ENCODE data around the gene PTDSS2. TPM values are rescaled to one million over a fixed set of nuclear protein-coding genes. Genes with fewer than 3 reads are reported as not detected.

The PTDSS2 gene
- polyA plus RNA-seq, 2 of the 4 experiments (the other 2 are of a cell fraction) = 23.4 to 38.9 TPM

DNA sequence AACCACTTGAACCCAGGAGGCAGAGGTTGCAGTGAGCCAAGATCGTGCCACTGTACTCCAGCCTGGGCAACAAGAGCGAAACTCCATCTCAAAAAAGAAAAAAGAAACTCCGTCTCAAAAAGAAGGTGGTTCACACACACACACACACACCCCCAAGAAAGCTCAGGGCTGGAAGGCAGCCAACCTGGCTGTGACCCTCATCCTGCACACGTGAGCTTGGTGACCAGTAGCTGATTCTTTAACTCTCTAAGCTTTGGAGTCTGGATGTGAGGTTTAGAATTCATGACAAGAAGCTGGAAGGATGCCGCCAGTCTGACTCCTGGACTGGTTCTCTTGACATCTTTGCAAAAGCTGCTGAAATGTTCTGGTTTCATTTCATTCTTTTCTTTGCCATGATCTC, 58.9 kb downstream of the PTDSS2 start:
- no peak for FAIRE-seq
- ChIA-PET POLR2A (interaction anchor here (0.7 kb wide), 1 partner anchor 9 kb away, joined by 3 read pairs; no protein-coding TSS in a partner anchor), CTCF (interaction anchor here (1.6 to 7.4 kb wide), 2 partner anchors 9 to 61 kb away, joined by 5 to 55 read pairs; no protein-coding TSS in a partner anchor)

More for the DNA sequence above, 58.9 kb downstream of the PTDSS2 start:
- WGBS (ENCODE audit: missing lambda C conversion rate) = 90% methylated on average over 5 of the region's 5 CpGs
- Histone ChIP-seq H3K4me3 (no peak overlapping the region), H3K4me1 (peaks cover 15% of the 10 kb centered on the region; the same call in 2 of the 3 replicates), H3K27ac (no peak overlapping the region), H3K9me3 (no peaks in the 10 kb centered on the region), H3K4me2 (no peak overlapping the region)
- ATAC-seq (no peak), DNase-seq (ENCODE audit: low read depth in 1 of 2, low spot score in 1 of 2) (no peak)
- TF ChIP-seq, protein P1, sequence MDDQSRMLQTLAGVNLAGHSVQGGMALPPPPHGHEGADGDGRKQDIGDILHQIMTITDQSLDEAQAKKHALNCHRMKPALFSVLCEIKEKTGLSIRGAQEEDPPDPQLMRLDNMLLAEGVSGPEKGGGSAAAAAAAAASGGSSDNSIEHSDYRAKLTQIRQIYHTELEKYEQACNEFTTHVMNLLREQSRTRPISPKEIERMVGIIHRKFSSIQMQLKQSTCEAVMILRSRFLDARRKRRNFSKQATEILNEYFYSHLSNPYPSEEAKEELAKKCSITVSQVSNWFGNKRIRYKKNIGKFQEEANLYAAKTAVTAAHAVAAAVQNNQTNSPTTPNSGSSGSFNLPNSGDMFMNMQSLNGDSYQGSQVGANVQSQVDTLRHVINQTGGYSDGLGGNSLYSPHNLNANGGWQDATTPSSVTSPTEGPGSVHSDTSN (IDR thresholded peaks at IDR 0.05) = no peak
- TF ChIP-seq RFX5 (IDR thresholded peaks at IDR 0.05) (no peak), EHF (CRISPR knock-in tag; IDR thresholded peaks at IDR 0.05) (no peak), POLR2AphosphoS2 (conservative IDR thresholded peaks at IDR 0.05; ENCODE audit: low read length) (no peak), EHMT2 (IDR thresholded peaks at IDR 0.05; ENCODE audit: low read depth) (no peak), BHLHE40 (IDR thresholded peaks at IDR 0.05; ENCODE audit: low read depth, low read length) (no peak), CEBPB (IDR thresholded peaks at IDR 0.05) (no peak), HOXB5 (CRISPR knock-in tag; IDR thresholded peaks at IDR 0.05) (no peak), FOXS1 (CRISPR knock-in tag; IDR thresholded peaks at IDR 0.05) (no peak), POLR2A (IDR thresholded peaks at IDR 0.05; ENCODE audit: low read length) (no peak), ZNF302 (CRISPR knock-in tag; IDR thresholded peaks at IDR 0.05) (no peak), NPAS2 (CRISPR knock-in tag; IDR thresholded peaks at IDR 0.05; ENCODE audit: borderline replicate concordance) (no peak), NR3C1 (IDR thresholded peaks at IDR 0.05) (no peak), TFCP2L1 (CRISPR knock-in tag; IDR thresholded peaks at IDR 0.05) (no peak), RCOR1 (IDR thresholded peaks at IDR 0.05; ENCODE audit: low read depth, low read length) (no peak), ZFP36 (IDR thresholded peaks at IDR 0.05; ENCODE audit: borderline replicate concordance, partially characterized antibody) (no peak)
- TF ChIP-seq, protein P2, sequence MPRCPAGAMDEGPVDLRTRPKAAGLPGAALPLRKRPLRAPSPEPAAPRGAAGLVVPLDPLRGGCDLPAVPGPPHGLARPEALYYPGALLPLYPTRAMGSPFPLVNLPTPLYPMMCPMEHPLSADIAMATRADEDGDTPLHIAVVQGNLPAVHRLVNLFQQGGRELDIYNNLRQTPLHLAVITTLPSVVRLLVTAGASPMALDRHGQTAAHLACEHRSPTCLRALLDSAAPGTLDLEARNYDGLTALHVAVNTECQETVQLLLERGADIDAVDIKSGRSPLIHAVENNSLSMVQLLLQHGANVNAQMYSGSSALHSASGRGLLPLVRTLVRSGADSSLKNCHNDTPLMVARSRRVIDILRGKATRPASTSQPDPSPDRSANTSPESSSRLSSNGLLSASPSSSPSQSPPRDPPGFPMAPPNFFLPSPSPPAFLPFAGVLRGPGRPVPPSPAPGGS (IDR thresholded peaks at IDR 0.05) = no peak
- TF ChIP-seq, protein P3, sequence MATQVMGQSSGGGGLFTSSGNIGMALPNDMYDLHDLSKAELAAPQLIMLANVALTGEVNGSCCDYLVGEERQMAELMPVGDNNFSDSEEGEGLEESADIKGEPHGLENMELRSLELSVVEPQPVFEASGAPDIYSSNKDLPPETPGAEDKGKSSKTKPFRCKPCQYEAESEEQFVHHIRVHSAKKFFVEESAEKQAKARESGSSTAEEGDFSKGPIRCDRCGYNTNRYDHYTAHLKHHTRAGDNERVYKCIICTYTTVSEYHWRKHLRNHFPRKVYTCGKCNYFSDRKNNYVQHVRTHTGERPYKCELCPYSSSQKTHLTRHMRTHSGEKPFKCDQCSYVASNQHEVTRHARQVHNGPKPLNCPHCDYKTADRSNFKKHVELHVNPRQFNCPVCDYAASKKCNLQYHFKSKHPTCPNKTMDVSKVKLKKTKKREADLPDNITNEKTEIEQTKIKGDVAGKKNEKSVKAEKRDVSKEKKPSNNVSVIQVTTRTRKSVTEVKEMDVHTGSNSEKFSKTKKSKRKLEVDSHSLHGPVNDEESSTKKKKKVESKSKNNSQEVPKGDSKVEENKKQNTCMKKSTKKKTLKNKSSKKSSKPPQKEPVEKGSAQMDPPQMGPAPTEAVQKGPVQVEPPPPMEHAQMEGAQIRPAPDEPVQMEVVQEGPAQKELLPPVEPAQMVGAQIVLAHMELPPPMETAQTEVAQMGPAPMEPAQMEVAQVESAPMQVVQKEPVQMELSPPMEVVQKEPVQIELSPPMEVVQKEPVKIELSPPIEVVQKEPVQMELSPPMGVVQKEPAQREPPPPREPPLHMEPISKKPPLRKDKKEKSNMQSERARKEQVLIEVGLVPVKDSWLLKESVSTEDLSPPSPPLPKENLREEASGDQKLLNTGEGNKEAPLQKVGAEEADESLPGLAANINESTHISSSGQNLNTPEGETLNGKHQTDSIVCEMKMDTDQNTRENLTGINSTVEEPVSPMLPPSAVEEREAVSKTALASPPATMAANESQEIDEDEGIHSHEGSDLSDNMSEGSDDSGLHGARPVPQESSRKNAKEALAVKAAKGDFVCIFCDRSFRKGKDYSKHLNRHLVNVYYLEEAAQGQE (IDR thresholded peaks at IDR 0.05) = no peak
- TF ChIP-seq, protein P4, sequence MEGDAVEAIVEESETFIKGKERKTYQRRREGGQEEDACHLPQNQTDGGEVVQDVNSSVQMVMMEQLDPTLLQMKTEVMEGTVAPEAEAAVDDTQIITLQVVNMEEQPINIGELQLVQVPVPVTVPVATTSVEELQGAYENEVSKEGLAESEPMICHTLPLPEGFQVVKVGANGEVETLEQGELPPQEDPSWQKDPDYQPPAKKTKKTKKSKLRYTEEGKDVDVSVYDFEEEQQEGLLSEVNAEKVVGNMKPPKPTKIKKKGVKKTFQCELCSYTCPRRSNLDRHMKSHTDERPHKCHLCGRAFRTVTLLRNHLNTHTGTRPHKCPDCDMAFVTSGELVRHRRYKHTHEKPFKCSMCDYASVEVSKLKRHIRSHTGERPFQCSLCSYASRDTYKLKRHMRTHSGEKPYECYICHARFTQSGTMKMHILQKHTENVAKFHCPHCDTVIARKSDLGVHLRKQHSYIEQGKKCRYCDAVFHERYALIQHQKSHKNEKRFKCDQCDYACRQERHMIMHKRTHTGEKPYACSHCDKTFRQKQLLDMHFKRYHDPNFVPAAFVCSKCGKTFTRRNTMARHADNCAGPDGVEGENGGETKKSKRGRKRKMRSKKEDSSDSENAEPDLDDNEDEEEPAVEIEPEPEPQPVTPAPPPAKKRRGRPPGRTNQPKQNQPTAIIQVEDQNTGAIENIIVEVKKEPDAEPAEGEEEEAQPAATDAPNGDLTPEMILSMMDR (IDR thresholded peaks at IDR 0.05) = no peak
- TF ChIP-seq, protein P5, sequence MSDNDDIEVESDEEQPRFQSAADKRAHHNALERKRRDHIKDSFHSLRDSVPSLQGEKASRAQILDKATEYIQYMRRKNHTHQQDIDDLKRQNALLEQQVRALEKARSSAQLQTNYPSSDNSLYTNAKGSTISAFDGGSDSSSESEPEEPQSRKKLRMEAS (IDR thresholded peaks at IDR 0.05) = no peak
